ENCODE results near the gene HPF1.

HPF1 gene

DNA sequence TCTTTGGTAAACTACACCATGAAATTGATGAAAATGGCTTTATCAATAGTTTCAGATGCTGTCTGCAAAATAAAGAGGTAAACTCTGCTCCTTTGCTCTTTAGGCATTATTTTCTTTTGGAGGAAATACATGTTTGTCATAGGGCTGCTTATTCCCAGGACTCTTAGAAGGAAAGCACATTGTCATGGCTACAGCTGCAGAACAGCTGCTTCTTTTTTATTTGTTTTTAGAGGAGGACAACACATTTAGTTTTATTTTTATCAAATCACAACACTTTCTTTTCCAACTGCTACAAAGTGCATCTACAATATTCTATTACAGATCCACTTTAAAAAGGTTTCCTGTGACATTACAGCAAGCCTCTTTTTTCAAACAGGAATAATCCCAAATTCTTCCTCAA is 12.7 kb upstream of the HPF1 start:
- no peak for TF ChIP-seq CTCF (IDR thresholded peaks at IDR 0.05; ENCODE audit: low read depth, low read length, missing control alignments)
- Histone ChIP-seq H3K4me3 (ENCODE audit: low read depth, low read length) (no peak overlapping the region), H3K36me3 (replicated peaks) (no peaks in the 10 kb centered on the region), H3K27me3 (replicated peaks) (no peaks in the 10 kb centered on the region), H3K27ac (no peak overlapping the region)
- in situ Hi-C loops (cut with HindIII; ENCODE audit: low pct_ligation_motif_present, low sequenced_read_pairs): no loop called here
- no peak for DNase-seq

DNA sequence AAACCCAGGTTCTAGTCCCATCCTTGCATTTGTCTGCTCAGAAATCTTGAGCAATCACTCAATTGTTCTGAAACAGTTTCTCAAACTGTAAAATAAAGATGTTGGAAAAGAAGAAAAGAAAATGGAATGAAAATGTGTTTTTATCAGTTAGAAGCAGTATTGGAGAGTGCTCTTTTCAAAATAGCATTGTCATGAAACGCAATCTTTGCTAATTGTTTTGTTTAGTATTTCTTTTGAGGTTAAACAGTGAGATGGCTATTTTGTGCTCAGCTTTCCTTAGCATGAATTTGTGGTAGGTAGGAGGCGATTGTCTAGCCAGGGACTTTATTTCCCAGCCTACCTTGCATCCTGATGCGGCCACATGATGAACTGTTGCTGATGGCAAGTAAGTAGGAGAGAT is 10.6 kb upstream of the HPF1 start:
- no peak for TF ChIP-seq CTCF (IDR thresholded peaks at IDR 0.05; ENCODE audit: low read depth, low read length, missing control alignments)
- no peak for DNase-seq
- Histone ChIP-seq H3K36me3 (replicated peaks) (no peaks in the 10 kb centered on the region), H3K27ac (no peak overlapping the region), H3K27me3 (replicated peaks) (no peaks in the 10 kb centered on the region), H3K4me3 (ENCODE audit: low read depth, low read length) (no peak overlapping the region)
- in situ Hi-C loops (cut with HindIII; ENCODE audit: low pct_ligation_motif_present, low sequenced_read_pairs): no loop called here

GRCh38 chr4:169766741-169767140 is 9.0 kb upstream of the HPF1 start:
- no peak for DNase-seq
- Histone ChIP-seq H3K27ac (no peak overlapping the region), H3K4me3 (ENCODE audit: low read depth, low read length) (no peak overlapping the region), H3K27me3 (replicated peaks) (no peaks in the 10 kb centered on the region), H3K36me3 (replicated peaks) (no peaks in the 10 kb centered on the region)
- in situ Hi-C loops (cut with HindIII; ENCODE audit: low pct_ligation_motif_present, low sequenced_read_pairs): no loop called here
- TF ChIP-seq CTCF (IDR thresholded peaks at IDR 0.05; ENCODE audit: low read depth, low read length, missing control alignments): no peak

DNA sequence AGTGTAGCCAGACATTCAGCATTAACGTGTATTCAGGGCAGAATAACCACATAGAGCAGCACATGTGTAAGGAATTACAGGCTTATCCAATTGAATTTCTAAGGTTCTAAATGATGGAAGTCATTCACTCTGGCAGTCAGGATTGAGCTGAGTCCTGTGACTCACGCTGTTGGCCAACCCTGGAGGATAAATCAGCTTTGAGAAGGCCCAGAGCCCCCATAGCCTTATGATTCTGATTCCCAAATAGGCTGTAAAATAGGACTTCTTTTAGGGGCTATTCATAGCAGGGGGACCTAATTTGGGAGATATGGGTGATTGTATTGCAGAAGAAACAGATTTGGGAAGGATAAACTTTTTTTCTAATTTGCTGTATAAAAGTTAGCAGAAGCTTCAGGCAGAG is 8.1 kb upstream of the HPF1 start:
- no peak overlapping the region for H3K4me3 ChIP-seq (ENCODE audit: low read depth, low read length)
- H3K36me3 ChIP-seq (replicated peaks): no peaks in the 10 kb centered on the region

DNA sequence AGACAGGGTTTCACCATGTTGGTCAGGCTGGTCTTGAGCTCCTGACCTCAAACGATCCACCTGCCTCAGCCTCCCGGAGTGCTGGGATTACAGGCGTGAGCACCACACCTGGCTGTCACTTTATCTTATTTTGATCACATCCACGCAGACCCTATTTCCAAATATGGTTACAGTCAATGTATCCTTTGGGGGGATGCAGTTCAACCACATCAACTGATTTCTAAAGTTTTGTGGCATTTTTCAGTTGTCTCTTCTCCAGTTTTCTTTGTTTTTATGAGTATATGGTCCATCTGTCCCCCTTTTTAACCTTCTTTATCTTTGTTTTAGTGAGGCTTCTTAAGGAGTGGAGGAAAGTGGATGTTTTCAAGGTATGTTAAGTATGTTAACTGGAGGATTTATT is 4.1 kb upstream of the HPF1 start:
- no peak overlapping the region for H3K4me3 ChIP-seq (ENCODE audit: low read depth, low read length)
- no peak for DNase-seq
- in situ Hi-C loops (cut with HindIII; ENCODE audit: low pct_ligation_motif_present, low sequenced_read_pairs): no loop called here
- no peaks in the 10 kb centered on the region for H3K36me3 ChIP-seq (replicated peaks)
- TF ChIP-seq CTCF (IDR thresholded peaks at IDR 0.05; ENCODE audit: low read depth, low read length, missing control alignments): no peak
- H3K27me3 ChIP-seq (replicated peaks): no peaks in the 10 kb centered on the region
- H3K27ac ChIP-seq: no peak overlapping the region

More for the DNA sequence above, 8.1 kb upstream of the HPF1 start:
- no peaks in the 10 kb centered on the region for H3K27me3 ChIP-seq (replicated peaks)
- DNase-seq: peak; percentile 14
- no peak overlapping the region for H3K27ac ChIP-seq
- no peak for TF ChIP-seq CTCF (IDR thresholded peaks at IDR 0.05; ENCODE audit: low read depth, low read length, missing control alignments)
- in situ Hi-C loops (cut with HindIII; ENCODE audit: low pct_ligation_motif_present, low sequenced_read_pairs): no loop called here

GRCh38 chr4:169758401-169758962 is 738 bp upstream of the HPF1 start:
- no peak for TF ChIP-seq CTCF (IDR thresholded peaks at IDR 0.05; ENCODE audit: low read depth, low read length, missing control alignments)
- Histone ChIP-seq H3K27ac (no peak overlapping the region), H3K4me3 (ENCODE audit: low read depth, low read length) (no peak overlapping the region), H3K27me3 (replicated peaks) (no peaks in the 10 kb centered on the region), H3K36me3 (replicated peaks) (no peaks in the 10 kb centered on the region)
- DNase-seq: no peak
- in situ Hi-C loops (cut with HindIII; ENCODE audit: low pct_ligation_motif_present, low sequenced_read_pairs): no loop called here

Measured in brain microvascular endothelial cell (primary cell).